ENCODE measurements around the gene SORCS2.
"Not testable (repeated sequence)": the region's sequence is repeated elsewhere in the genome, so short reads cannot be mapped to it uniquely, and the experiment has no call there.

SORCS2 gene

DNA sequence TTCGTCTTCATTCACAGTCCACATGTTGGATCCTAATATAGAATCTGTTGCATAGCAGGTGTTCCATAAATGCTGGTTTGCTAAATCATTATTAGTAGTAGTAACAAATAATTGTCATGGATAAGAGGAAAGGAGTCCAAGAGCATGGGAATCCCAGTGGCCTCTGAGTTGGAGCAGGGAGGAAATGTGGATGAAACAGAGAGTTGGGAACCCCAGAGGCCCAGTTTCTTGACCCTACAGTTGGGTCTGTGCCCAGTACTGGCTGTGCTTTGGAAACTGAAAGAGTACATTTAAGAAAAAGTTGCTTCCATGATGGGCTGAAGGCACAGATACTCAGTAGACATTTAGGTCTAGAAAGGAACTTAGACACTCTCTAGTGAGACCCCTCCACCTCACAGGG is 391.8 kb downstream of the SORCS2 start:
- no peak for DNase-seq (ENCODE audit: low read depth in 2 of 2)

DNA sequence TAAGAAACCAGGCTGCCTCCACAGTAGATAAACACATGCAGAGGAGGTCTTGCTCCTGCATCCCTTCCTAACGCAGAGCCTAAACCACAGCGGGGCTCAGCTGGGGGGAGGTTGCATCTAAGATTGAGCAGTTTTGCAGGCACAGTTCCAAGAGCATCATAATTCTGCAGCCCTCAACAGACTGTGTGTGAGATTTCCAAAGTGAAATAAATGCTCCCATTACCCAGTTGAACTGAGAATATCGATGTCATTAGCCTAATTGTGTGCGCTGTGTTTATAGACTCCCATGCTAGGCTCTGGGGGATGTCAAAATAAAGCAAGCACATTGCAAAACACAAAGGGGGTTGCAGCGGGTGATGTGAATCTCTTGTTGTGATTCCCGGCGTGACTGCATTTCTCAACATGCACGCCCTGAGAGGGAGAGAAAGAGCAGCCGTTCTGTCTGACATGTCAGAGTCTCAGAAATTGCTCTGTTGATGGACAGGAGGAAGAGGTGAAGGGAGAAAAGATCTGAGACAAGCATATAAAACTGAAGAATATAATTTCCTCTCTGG is 392.3 kb downstream of the SORCS2 start:
- no peak for DNase-seq (ENCODE audit: low read depth in 2 of 2)

DNA sequence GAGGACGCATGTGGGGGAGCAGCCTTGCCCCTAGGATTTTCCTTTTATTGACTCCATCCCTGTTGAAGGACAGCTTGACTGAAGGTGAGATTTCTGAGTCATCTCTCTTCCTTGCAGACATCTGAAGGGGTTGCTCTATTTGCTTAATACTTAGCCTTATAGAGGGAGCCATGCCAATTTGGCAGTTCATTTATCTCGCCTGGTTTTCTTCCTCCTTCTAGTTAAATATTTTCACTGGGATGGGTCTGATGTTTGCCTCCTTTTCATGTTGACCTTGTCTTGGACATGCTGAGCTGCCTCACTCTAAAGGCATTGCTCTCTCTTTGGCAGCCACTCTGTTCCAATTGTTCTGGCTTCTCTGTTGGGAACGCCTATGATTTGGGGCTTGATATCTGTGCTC is 393.4 kb downstream of the SORCS2 start:
- DNase-seq (ENCODE audit: low read depth in 2 of 2) = no peak

DNA sequence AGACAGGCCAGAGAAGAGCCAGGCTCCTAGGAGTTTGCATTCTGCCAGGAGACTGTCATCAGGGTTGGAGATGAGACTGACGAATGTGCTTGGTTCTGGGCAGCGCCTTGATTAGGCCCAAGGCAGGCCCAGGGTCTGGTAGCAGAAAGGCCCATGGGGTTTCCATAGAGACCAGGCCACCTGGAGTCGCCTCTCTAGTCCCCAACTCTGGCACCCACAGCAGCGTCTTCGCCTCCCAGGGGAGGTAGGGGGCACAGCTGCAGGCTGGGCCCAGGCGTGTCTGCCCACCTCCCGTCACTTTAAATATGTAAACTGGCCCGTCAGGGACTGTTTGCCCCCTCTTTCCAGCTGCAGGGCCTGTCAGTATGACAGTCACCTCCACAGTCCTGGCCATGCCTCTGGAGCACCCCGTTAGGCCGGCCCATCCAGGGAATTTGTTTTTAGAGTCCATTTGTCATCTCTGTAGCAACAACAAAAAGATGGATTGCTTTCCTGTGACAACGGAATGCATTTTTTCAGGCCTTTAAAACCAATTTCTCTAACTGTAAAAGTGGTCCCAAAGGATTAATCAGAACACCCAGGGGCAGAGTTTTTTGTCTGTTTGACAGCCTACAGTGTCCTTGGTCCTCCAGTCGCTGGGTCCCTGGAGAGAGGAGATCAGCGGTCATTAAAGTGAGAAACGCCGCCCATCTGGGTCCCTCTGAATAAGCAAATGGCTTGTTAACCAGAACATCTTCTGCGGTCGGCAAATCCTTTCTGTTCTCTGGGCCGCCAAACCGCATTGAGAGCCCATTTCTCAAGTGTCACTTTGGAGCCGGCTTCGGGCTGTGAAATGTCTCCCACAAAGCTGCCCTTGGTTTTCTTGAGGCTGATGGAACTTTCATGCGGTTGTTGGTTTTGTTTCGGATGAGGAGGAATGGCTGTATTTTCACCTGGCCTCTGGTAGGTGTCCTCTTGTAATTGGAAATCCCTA is 395.4 kb downstream of the SORCS2 start:
- DNase-seq (ENCODE audit: low read depth in 2 of 2) = no peak

DNA sequence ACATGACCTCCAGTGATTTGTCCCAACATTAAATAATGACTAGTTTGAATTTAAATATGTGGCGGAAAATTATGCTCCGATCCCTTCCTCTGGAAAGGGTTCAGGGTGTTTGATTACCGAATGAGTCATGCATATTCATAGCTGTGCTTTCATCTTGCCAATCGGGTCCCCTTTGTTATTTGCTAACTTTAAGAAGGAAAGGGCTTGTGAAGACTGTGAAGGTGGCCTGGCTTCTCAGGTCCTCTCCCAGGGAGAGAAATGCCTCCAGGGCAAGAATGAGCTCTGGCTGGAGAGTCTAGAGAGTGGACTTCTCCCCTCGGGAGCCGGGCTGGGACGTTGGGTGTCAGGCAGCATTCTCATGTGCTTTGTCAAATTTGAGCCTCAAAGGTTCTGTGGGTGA is 397.9 kb downstream of the SORCS2 start:
- DNase-seq (ENCODE audit: low read depth in 2 of 2) = no peak

DNA sequence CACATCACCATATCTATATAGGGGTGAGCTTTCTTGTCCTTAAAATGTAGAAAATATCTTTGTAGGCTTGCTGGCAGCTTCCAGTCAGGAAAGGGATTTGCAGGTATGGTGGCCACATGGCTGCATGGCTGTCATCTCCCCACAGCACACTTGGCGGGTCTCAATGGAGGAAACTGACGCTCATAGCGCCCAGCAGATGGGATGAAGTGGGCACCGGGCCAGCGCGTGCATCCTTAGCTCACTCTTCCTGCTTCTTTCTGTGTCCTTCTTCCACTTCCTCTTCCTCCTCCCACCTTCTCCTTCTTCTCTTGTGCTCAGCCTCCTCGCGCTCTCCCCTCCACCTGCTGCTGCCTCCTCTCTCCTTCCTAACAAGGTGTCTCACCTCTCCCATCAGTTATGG is 398.6 kb downstream of the SORCS2 start:
- DNase-seq (ENCODE audit: low read depth in 2 of 2) = no peak

DNA sequence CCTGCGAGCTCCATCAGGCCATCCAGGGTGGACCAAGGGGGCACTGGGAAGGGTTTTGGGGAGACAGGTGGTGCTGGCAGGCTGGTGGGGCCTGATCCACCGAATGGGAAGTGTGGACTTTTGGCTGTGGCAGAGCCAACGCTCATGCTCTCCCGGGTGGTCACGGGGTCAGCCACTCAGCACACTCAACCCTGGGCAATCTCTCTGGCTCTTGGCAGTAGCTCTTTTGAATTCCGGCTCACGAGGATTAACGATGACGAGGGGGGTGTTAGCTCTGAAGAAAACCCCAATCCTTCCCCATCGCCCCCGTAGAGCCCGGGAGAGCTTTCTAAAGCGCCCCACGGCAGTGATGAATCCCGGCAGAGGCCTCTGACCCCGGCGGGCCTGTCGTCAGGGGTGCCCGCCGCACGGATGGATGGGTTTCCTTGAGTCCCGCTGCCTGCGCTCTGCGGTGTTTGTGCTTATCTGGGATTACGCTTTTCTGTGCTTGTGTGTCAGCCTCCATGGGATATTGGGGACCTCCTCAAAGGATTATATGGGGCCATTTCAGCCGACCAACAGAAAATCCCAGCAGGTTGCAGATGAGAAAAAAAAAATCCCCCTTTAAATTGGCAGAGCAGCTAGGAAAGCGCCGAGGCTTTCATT is 399.2 kb downstream of the SORCS2 start:
- no peak for DNase-seq (ENCODE audit: low read depth in 2 of 2)

DNA sequence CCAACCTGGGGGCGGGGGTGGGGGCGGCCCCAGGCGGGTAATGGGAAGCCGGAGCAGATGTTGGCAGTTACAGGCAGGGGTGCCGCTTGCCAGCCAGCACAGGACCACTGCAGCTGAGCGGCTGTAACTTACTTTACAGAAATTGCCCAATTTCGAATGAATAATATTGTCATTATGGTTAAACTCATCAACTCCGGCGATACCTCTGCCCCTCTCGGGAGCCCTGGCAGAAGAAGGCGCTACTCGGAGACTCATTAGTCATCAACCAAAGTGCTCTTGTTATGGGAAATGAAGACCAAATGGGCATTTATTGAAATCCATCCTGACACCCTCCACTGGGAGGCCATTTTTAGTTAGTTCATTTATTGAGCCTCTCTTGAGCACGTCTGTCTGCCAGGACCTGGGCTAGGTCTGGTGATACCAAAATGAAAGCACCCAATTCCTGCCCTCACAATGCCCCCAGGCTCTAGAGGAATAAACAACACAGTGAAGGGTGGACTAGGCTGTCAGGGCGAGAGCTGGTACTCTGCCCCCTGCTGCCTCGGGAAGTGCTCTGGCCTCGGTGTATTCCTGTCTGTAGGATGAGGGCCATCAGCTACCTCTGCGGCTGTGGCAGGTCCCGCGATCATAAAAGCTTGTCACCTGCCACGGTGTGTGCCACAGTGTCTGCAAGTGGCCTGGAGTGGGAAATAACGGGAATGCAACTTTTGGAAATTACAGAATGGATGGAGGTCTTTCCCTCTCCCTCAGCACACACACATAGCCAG is 401.5 kb downstream of the SORCS2 start:
- no peak for DNase-seq (ENCODE audit: low read depth in 2 of 2)

DNA sequence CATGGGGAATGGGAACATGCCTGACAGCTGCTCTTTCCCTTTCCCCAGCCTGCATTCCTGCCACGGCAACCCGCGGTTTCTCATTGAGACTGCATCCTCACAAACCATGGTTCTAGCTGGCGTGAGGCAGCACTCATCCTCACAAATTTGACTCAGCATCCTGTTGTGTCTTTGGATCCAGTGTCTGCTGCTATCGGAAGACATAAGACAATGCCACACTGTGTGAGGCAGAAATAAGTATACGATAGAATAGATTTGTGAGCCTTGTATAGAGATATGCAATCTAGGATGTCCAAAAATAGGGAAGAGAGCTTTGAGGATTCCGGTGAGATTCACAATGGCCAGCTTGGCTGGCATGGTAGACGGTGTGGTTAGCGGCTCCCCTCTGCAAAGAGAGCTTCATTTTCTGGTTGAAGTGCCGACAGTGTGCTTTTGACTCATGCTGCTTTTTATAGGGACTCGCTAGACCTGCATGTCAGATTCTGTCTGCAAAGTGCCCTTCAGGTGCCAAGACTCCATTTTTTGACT is 403.7 kb downstream of the SORCS2 start:
- DNase-seq (ENCODE audit: low read depth in 2 of 2) = no peak

DNA sequence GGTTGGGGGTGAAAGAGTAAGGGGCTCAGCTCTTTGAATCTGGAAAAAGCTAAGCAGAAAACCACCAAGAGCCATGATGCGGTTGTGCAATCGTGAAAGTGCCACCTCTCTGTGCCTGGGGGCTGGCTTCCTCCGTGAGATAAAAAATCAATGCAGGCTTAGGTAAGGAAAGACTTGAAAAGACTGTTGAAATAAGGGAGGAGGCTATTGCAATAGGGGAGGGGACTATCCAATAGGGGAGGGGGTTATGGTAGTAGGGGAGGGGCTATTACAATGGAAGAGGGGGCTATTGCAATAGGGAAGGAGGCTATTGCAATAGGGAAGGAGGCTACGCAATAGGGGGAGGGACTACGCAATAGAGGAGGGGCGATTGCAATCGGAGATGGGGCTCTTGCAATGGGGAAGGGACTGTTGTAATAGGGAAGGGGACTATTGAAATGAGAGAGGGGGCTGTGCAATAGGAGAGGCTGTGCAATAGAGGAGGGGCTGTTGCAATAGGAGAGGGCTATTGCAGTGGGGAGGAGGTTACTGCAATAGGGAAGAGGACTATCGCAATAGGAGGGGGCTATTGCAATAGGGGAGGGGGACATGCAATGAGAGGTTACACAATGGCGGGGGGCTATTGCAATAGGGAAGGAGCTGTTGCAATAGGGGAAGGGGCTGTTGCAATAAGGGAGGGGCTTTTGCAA is 404.7 kb downstream of the SORCS2 start:
- no peak for DNase-seq (ENCODE audit: low read depth in 2 of 2)

DNA sequence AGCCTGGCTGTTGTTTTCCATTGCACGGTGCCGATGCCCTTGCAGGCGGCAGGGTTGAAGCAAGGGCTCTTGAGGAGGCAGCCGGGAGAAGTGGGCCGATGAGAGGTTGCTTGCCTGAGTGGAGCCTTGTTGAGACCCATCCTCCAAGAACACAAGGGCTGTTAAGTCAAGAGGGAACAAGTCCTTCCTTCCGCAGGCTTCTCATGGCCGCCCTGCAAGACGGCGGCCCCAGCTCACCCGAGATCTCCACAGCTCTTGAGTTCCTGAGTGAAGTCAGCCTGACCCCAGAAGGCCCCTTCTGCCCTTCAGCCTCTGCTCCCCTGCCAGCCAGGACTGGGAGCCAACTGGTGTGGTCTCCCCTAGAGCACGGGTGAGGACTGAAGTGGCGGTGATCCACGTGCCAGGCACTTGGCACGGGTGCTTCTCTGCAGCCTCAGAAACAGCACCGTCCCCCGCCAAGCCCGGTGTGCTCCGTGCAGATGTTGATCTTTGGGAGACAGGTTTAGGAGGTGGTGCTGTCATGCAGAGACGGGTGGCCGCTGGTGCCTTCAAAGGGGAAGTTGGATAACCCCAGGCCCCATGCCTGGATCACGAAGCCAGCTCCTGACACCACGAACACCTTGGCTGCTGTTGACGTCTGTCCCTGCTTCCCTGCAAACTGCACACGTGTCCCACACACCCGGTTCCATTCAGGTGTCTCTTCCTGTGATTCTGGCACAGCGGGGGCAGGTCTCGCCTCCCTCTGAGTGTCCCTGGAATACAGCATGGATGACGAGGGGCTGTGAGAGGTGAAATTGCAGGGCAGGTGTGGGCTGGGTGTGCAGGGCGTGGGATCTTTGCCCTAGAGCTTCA is 406.8 kb downstream of the SORCS2 start:
- no peak for DNase-seq (ENCODE audit: low read depth in 2 of 2)

DNA sequence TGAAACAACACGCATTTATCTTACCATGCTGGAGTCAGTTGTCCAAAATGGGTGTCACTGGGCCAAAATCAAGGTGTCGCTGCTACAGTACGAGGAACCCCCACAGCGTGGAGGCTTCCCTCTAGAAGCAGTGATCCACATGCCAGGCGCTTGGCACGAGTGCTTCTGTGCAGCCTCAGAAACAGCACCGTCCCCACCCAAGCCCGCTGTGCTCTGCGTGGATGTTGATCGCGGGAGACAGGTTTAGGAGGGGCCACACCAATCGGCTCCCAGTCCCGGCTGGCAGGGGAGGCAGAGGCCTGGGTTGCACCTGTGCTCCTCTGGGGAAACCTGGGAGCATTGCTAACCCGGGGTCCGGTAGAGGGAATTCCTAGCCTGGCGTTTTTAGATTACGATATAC is 407.9 kb downstream of the SORCS2 start:
- DNase-seq (ENCODE audit: low read depth in 2 of 2) = no peak

DNA sequence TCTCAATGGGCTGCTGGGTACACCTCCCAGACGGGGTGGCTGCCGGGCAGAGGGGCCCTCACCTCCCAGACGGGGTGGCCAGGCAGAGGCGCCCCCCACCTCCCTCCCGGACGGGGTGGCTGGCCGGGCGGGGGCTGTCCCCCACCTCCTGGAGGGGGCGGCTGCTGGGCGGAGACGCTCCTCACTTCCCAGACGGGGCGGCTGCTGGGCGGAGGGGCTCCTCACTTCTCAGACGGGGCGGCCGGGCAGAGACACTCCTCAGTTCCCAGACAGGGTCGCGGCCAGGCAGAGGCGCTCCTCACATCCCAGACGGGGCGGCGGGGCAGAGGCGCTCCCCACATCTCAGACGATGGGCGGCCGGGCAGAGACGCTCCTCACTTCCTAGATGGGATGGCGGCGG is 409.8 kb downstream of the SORCS2 start:
- DNase-seq (ENCODE audit: low read depth in 2 of 2) = not testable (repeated sequence)

DNA sequence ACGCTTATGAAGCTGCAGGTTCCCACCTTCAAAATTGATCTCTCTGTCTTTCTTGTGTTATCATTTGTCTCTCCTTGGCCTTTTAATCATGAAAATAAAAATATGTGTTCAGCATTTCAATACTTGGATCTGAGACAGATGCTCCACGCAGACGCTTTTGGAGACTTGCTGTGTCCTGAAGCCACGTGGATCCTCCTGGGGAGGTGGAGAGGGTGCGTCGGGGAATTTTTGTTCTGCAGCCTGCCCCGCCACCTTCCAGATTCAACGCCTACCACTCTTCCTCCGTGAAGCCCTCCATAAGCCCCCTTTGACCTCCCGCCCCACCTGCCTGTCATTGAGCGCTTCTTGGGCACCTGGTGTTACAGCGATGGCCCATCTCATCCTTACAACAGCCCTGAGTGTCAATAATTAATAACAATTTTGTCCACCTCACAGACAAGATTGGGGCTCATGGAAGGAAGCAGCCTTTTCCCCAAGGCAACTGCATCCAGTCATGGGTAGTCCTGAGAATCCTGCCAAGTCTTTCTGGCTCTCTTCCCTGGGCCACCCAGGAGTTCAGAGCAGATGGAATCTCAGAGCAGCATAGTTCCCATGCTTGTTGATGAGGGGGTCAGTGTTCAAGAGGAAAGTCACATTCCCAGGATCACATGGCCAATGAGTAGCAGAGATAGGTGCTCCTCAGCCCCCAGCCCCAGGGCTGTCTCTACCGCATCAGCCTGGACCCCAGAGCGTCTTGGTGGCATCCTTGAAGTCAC is 415.0 kb downstream of the SORCS2 start:
- peak; percentile 38 to 39 for DNase-seq (ENCODE audit: low read depth in 2 of 2)

DNA sequence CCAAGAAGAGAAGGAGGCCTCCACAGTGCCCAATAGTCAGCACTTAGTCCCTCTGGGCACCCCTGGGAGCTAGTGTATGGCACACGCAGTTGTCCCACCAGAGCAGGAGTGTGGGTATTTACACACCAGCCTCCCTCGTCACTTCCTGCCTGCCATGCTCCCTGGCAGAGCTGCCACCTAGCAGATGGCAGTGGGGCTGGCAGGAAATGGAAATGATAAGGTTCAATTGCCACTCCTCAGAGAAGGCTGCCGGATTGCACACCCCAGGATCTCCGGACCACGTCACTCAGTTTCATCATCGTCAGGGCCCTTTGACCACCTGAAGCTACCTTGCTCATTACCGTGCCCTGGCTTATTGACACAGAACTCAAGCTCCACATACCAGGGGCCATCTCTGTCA is 415.7 kb downstream of the SORCS2 start:
- no peak for DNase-seq (ENCODE audit: low read depth in 2 of 2)

DNA sequence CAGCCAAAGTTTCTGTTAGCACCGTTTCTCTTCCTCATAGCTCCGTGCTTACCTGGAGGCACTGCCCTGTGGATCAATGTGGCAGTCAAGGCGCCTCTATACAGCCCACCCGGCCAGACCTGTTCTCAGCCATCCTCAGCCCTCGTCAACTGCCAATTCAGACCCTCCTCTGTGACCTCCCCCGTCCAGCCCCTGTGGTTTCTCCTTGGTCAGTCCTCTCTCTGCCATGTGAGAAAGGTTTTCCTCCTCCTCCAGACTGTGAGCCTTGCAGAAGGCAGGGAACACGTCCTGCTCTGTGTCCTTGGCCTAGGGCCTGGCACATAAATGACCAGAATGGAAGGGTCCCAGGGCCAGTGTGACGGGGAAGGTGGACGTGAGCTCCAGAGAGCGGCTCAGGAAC is 417.0 kb downstream of the SORCS2 start:
- DNase-seq (ENCODE audit: low read depth in 2 of 2) = no peak

DNA sequence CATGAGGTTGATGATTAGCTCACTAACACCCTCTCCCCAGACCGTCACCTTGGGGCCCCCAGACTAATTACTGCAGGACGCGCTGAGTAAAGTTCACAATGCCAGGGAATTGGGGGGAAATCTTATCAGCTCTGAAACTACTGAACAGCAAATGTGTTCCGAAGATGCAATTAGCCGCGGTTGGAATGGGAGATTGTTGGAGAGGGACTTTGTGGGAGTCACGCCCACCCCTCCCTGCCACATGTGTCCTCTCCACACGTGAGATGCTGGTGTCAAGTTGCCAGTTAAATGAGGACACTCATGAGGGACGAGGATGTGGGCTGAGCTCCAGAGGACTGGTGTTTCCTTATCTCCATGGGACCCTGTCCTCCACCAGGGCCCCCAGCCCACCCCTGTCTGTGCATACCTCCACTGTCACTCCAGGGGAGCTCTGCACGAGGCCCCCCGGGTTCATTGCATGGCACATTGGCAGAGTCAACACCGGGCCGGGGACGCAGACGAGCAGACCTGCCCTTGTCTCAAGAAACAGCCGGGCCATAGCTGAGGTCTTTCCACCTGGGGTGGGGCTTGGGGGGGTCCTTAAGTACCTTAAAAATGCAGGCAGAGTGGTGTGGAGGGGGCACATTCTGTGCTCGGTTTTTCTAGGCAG is 417.8 kb downstream of the SORCS2 start:
- no peak for DNase-seq (ENCODE audit: low read depth in 2 of 2)

DNA sequence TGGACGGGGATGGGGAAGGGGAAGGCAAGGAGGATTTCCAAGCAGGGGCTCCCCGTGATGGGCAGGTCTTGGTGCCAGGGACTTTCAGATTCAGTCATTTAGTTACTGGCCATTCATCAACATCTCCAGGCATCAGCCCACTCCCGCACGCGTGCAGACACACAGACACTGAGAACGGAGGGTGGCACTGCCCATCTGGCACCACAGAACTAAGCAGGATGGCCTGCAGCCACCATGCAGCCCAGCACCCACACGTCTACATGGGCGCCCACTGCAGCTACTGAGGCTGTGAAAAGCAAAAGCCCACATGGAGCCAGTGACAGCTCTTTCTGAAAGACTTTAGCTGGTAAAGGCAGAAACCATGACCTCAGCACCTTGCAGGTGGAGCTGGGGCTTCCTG is 418.5 kb downstream of the SORCS2 start:
- DNase-seq (ENCODE audit: low read depth in 2 of 2) = no peak

DNA sequence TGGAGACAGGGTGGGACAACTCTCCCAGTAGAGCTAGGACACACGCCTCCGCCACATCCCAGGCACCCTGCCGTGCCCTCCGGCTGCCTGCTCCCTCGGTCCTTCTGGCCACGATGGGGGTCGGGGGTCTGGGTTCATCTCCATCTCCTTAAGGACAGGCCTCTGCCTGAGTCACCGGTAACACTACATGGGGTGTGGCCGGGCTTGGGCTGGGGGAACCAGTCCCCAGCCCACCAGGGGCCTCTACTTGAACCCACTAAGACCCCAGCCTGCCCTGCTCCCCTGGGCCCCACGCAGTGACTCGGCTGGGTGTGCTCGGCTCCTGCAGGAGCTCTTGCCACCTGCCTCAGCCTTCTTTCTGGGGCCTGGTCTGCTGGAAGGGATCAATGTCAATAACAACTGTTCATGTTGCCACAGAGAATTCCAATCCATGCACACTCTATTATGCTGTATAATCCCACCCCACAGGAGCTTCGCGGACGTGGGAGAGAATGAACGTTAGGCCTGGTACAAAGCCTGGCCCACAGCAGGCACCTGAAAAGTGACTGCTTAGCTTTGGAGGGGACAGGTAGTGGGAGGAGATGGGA is 420.1 kb downstream of the SORCS2 start:
- DNase-seq (ENCODE audit: low read depth in 2 of 2) = no peak
